ENCODE data around the gene LRP5.

DNA sequence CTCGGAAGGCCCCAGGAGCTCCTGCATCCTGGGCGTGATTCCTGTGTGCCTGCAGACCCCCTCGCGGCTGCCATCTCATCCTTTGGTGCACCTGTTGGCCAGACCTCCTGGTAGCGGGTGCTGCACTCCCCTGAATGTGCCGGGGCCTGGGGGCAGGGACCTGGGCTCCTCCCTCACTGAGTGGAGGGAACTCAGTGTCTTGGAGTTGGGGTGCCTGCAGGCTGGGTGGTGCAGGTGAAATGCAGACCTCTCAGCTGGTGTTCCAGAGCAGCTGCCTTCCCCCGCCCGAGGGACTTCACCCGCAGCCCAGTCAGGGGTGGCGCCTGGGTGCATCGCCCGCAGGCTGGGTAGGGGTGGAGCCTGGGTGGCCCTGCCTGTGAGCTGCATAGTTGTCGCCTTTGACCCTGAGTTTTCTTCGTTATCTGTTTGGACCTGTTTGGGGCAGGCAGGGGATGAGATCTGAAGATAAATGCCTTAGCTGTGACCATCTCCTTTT, 31.4 kb downstream of the LRP5 start:
- TF ChIP-seq, protein P1, sequence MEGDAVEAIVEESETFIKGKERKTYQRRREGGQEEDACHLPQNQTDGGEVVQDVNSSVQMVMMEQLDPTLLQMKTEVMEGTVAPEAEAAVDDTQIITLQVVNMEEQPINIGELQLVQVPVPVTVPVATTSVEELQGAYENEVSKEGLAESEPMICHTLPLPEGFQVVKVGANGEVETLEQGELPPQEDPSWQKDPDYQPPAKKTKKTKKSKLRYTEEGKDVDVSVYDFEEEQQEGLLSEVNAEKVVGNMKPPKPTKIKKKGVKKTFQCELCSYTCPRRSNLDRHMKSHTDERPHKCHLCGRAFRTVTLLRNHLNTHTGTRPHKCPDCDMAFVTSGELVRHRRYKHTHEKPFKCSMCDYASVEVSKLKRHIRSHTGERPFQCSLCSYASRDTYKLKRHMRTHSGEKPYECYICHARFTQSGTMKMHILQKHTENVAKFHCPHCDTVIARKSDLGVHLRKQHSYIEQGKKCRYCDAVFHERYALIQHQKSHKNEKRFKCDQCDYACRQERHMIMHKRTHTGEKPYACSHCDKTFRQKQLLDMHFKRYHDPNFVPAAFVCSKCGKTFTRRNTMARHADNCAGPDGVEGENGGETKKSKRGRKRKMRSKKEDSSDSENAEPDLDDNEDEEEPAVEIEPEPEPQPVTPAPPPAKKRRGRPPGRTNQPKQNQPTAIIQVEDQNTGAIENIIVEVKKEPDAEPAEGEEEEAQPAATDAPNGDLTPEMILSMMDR (IDR thresholded peaks at IDR 0.05) = no peak
- TF ChIP-seq POLR2A (IDR thresholded peaks at IDR 0.05) (no peak), POLR2AphosphoS5 (IDR thresholded peaks at IDR 0.05) (no peak)

Measured in gastroesophageal sphincter (tissue), 3 donors.